ENCODE data around the gene FRY.

FRY gene

DNA sequence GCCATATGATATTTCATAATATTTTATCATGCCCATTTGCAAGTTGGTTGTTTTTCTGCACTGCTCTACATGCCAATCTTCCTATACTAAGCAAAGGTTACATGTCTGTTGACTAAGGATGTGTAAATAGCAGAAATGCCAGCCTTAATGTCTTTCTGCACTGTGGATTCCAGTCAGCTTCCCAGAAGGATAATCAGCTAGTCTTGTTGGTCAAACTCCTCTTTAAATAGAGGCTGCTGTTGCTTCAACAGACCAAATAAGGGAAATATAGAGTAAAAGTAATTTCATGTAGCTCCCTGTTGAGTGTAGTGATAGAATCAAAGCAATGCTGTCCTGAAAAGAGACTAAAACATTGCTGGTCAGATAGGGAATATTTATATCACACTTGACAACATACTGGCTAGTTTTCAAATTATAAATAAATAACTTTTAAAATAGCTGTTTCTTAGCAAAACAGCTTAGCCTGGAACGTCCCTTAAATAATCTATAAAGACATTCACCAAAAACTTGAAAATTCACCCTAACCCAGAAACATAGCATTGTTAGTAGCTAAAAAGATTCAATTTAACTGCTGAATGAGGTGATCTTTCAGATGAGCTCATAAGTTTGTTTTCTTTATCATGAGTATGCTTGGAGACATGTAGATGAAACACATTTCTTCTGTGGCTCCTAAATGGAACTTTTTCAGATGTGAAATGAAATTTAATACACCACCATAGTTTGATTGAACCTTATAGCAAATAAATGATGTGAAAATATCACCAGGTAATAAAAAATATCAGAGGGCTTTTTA, 56.6 kb downstream of the FRY start:
- Histone ChIP-seq H3K27me3 (ENCODE audit: control insufficient read depth in 5 of 5, insufficient read depth in 4 of 5, low read length in 5 of 5) (no peaks in the 10 kb centered on the region), H3K9ac (ENCODE audit: low read length in 5 of 5) (no peak overlapping the region), H3K4me3 (ENCODE audit: low read depth in 1 of 5, low read length in 5 of 5) (no peak overlapping the region), H3K9me3 (ENCODE audit: control insufficient read depth in 5 of 5, low read length in 5 of 5) (no peaks in the 10 kb centered on the region), H3K4me1 (ENCODE audit: control insufficient read depth in 5 of 5, insufficient read depth in 5 of 5, low read length in 5 of 5) (no peaks in the 10 kb centered on the region), H3K36me3 (ENCODE audit: control insufficient read depth in 5 of 5, insufficient read depth in 5 of 5, low read length in 5 of 5) (peaks cover 0 to 6% (median 0%) of the 10 kb centered on the region in 5 donors), H3K27ac (ENCODE audit: low read depth, low read length) (no peak overlapping the region)

DNA sequence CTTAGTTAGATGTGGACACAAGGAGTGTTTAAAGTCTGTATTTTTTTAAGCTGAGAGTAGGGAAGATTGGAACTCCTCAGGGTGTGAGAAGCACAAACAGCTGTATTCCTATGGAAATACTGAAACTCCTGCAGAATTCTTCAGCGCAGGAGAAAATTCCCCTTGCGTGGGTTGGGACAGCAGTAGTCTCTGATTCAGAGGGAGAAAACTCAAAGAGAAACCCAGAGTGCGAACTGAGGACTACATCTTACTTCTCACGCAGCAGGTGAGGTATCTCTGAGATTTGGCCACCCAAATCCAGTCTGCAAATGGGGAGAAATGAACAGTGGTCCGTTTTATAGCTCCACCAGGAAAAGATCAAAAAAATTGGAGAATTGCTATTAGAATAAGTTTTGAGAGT, 60.9 kb downstream of the FRY start:
- no peak overlapping the region for H3K9ac ChIP-seq (ENCODE audit: low read length in 5 of 5)
- H3K4me1 ChIP-seq (ENCODE audit: control insufficient read depth in 5 of 5, insufficient read depth in 5 of 5, low read length in 5 of 5): no peaks in the 10 kb centered on the region
- H3K4me3 ChIP-seq (ENCODE audit: low read depth in 1 of 5, low read length in 5 of 5): no peak overlapping the region
- no peaks in the 10 kb centered on the region for H3K36me3 ChIP-seq (ENCODE audit: control insufficient read depth in 5 of 5, insufficient read depth in 5 of 5, low read length in 5 of 5)
- no peak overlapping the region for H3K27ac ChIP-seq (ENCODE audit: low read depth, low read length)
- no peaks in the 10 kb centered on the region for H3K27me3 ChIP-seq (ENCODE audit: control insufficient read depth in 5 of 5, insufficient read depth in 4 of 5, low read length in 5 of 5)
- H3K9me3 ChIP-seq (ENCODE audit: control insufficient read depth in 5 of 5, low read length in 5 of 5): no peaks in the 10 kb centered on the region

DNA sequence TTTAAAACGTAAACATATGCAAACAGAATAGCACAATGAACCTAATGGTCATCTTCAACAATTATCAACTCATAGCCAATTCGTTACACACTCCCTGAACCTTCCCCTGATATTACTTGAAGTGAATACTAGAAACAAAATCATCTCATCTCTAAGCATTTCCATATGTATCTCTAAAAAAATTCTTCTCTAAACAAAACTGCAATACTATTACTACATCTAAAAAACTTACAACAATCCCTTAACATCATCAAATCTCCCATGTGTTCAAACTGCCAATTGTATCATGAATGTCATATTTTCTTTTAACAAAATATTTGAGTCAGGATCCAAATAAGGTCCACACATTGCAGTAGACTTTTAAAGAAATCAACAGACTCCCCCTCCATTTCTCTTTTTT, 61.4 kb downstream of the FRY start:
- H3K4me3 ChIP-seq (ENCODE audit: low read depth in 1 of 5, low read length in 5 of 5): no peak overlapping the region
- no peak overlapping the region for H3K27ac ChIP-seq (ENCODE audit: low read depth, low read length)
- no peaks in the 10 kb centered on the region for H3K4me1 ChIP-seq (ENCODE audit: control insufficient read depth in 5 of 5, insufficient read depth in 5 of 5, low read length in 5 of 5)

GRCh38 chr13:32098272-32098671, 66.7 kb downstream of the FRY start:
- Histone ChIP-seq H3K9me3 (ENCODE audit: control insufficient read depth in 5 of 5, low read length in 5 of 5) (no peaks in the 10 kb centered on the region), H3K36me3 (ENCODE audit: control insufficient read depth in 5 of 5, insufficient read depth in 5 of 5, low read length in 5 of 5) (peaks cover 5 to 7% (median 6%) of the 10 kb centered on the region in 5 donors), H3K4me3 (ENCODE audit: low read depth in 1 of 5, low read length in 5 of 5) (no peak overlapping the region), H3K27ac (ENCODE audit: low read depth, low read length) (no peak overlapping the region), H3K4me1 (ENCODE audit: control insufficient read depth in 5 of 5, insufficient read depth in 5 of 5, low read length in 5 of 5) (no peaks in the 10 kb centered on the region), H3K27me3 (ENCODE audit: control insufficient read depth in 5 of 5, insufficient read depth in 4 of 5, low read length in 5 of 5) (no peaks in the 10 kb centered on the region), H3K9ac (ENCODE audit: low read length in 5 of 5) (no peak overlapping the region)

More for the DNA sequence above, 61.4 kb downstream of the FRY start:
- H3K9ac ChIP-seq (ENCODE audit: low read length in 5 of 5): no peak overlapping the region
- no peaks in the 10 kb centered on the region for H3K9me3 ChIP-seq (ENCODE audit: control insufficient read depth in 5 of 5, low read length in 5 of 5)
- no peaks in the 10 kb centered on the region for H3K36me3 ChIP-seq (ENCODE audit: control insufficient read depth in 5 of 5, insufficient read depth in 5 of 5, low read length in 5 of 5)
- H3K27me3 ChIP-seq (ENCODE audit: control insufficient read depth in 5 of 5, insufficient read depth in 4 of 5, low read length in 5 of 5): no peaks in the 10 kb centered on the region

DNA sequence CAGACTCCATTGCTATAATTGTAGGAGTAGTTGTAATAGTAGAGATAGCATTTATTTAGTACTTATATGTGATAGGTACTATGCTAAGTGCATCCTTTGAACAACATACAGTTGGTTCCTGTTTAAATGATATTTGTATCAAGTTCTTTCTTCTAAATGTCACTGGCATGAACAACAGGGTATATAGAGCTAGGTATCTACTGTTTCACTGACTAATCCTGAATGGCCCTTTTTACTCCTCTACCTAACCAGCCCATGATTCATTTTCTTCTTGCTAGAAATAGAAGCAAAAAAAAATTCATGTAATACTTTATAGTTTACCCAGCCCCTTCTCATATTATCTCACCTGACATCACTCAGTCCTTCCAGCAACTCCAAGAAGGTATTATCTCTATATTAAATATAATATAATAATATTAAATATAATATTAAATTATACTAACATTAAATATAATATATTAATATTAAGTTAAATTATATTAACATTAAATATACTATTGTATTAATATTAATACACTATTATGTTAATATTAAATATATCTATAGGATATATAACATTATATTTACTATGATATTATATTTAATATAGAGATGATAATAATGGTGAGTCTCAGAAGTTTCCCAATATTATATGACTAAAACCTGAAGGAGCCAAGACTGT, 74.2 kb downstream of the FRY start:
- no peak overlapping the region for H3K27ac ChIP-seq (ENCODE audit: low read depth, low read length)
- peaks cover 0 to 3% (median 0%) of the 10 kb centered on the region in 5 donors for H3K4me1 ChIP-seq (ENCODE audit: control insufficient read depth in 5 of 5, insufficient read depth in 5 of 5, low read length in 5 of 5)
- no peaks in the 10 kb centered on the region for H3K27me3 ChIP-seq (ENCODE audit: control insufficient read depth in 5 of 5, insufficient read depth in 4 of 5, low read length in 5 of 5)
- H3K9ac ChIP-seq (ENCODE audit: low read length in 5 of 5): no peak overlapping the region
- H3K36me3 ChIP-seq (ENCODE audit: control insufficient read depth in 5 of 5, insufficient read depth in 5 of 5, low read length in 5 of 5): peaks cover 5 to 9% (median 7%) of the 10 kb centered on the region in 5 donors
- no peaks in the 10 kb centered on the region for H3K9me3 ChIP-seq (ENCODE audit: control insufficient read depth in 5 of 5, low read length in 5 of 5)
- H3K4me3 ChIP-seq (ENCODE audit: low read depth in 1 of 5, low read length in 5 of 5): no peak overlapping the region

- Histone ChIP-seq H3K27me3 (ENCODE audit: control insufficient read depth in 5 of 5, insufficient read depth in 4 of 5, low read length in 5 of 5) (no peaks in the 10 kb centered on the region), H3K9ac (ENCODE audit: low read length in 5 of 5) (no peak overlapping the region), H3K9me3 (ENCODE audit: control insufficient read depth in 5 of 5, low read length in 5 of 5) (no peaks in the 10 kb centered on the region), H3K4me1 (ENCODE audit: control insufficient read depth in 5 of 5, insufficient read depth in 5 of 5, low read length in 5 of 5) (peaks cover 0 to 3% (median 0%) of the 10 kb centered on the region in 5 donors), H3K27ac (ENCODE audit: low read depth, low read length) (no peak overlapping the region), H3K4me3 (ENCODE audit: low read depth in 1 of 5, low read length in 5 of 5) (no peak overlapping the region), H3K36me3 (ENCODE audit: control insufficient read depth in 5 of 5, insufficient read depth in 5 of 5, low read length in 5 of 5) (peaks cover 0 to 9% (median 6%) of the 10 kb centered on the region in 5 donors)
Measured at GRCh38 chr13:32107474-32107873, 75.9 kb downstream of the FRY start.

- H3K36me3 ChIP-seq (ENCODE audit: control insufficient read depth in 5 of 5, insufficient read depth in 5 of 5, low read length in 5 of 5): peaks cover 0 to 5% (median 2%) of the 10 kb centered on the region in 5 donors
- no peak overlapping the region for H3K27ac ChIP-seq (ENCODE audit: low read depth, low read length)
- no peaks in the 10 kb centered on the region for H3K9me3 ChIP-seq (ENCODE audit: control insufficient read depth in 5 of 5, low read length in 5 of 5)
- H3K4me3 ChIP-seq (ENCODE audit: low read depth in 1 of 5, low read length in 5 of 5): no peak overlapping the region
- H3K4me1 ChIP-seq (ENCODE audit: control insufficient read depth in 5 of 5, insufficient read depth in 5 of 5, low read length in 5 of 5): peaks cover 0 to 3% (median 0%) of the 10 kb centered on the region in 5 donors
- no peaks in the 10 kb centered on the region for H3K27me3 ChIP-seq (ENCODE audit: control insufficient read depth in 5 of 5, insufficient read depth in 4 of 5, low read length in 5 of 5)
- H3K9ac ChIP-seq (ENCODE audit: low read length in 5 of 5): no peak overlapping the region
Measured at GRCh38 chr13:32107973-32108372, 76.4 kb downstream of the FRY start.

DNA sequence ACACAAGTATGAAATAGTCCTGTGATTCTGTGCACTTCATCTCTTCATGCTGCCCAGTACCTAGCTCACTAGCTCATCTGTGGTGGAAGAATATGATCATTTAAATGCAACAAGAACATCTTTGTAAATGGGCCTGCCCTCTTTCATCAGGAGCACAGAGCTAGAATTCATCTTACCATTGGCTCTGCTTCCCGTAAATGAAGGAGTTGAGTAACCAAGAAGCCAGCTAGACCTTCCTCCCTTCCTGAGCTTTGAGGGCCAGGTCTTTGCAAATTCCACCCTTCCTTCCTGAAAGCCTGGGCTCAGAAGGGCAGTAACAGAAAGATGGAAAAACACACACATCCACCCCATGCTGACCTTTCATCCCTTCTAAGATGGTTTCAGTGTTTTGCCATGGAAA, 82.0 kb downstream of the FRY start:
- no peak overlapping the region for H3K4me3 ChIP-seq (ENCODE audit: low read depth in 1 of 5, low read length in 5 of 5)
- H3K9me3 ChIP-seq (ENCODE audit: control insufficient read depth in 5 of 5, low read length in 5 of 5): no peaks in the 10 kb centered on the region
- no peaks in the 10 kb centered on the region for H3K27me3 ChIP-seq (ENCODE audit: control insufficient read depth in 5 of 5, insufficient read depth in 4 of 5, low read length in 5 of 5)
- H3K27ac ChIP-seq (ENCODE audit: low read depth, low read length): no peak overlapping the region
- H3K9ac ChIP-seq (ENCODE audit: low read length in 5 of 5): no peak overlapping the region
- H3K36me3 ChIP-seq (ENCODE audit: control insufficient read depth in 5 of 5, insufficient read depth in 5 of 5, low read length in 5 of 5): peaks cover 0 to 3% (median 0%) of the 10 kb centered on the region in 5 donors
- H3K4me1 ChIP-seq (ENCODE audit: control insufficient read depth in 5 of 5, insufficient read depth in 5 of 5, low read length in 5 of 5): peaks cover 0 to 12% (median 6%) of the 10 kb centered on the region in 5 donors

- Histone ChIP-seq H3K9ac (ENCODE audit: low read length in 5 of 5) (no peak overlapping the region), H3K4me1 (ENCODE audit: control insufficient read depth in 5 of 5, insufficient read depth in 5 of 5, low read length in 5 of 5) (peaks cover 0 to 12% (median 6%) of the 10 kb centered on the region in 5 donors), H3K36me3 (ENCODE audit: control insufficient read depth in 5 of 5, insufficient read depth in 5 of 5, low read length in 5 of 5) (peaks cover 0 to 3% (median 0%) of the 10 kb centered on the region in 5 donors), H3K27me3 (ENCODE audit: control insufficient read depth in 5 of 5, insufficient read depth in 4 of 5, low read length in 5 of 5) (no peaks in the 10 kb centered on the region), H3K4me3 (ENCODE audit: low read depth in 1 of 5, low read length in 5 of 5) (no peak overlapping the region), H3K9me3 (ENCODE audit: control insufficient read depth in 5 of 5, low read length in 5 of 5) (no peaks in the 10 kb centered on the region), H3K27ac (ENCODE audit: low read depth, low read length) (peak overlapping the region; percentile 14)
Measured at GRCh38 chr13:32114284-32114950, 82.8 kb downstream of the FRY start.

DNA sequence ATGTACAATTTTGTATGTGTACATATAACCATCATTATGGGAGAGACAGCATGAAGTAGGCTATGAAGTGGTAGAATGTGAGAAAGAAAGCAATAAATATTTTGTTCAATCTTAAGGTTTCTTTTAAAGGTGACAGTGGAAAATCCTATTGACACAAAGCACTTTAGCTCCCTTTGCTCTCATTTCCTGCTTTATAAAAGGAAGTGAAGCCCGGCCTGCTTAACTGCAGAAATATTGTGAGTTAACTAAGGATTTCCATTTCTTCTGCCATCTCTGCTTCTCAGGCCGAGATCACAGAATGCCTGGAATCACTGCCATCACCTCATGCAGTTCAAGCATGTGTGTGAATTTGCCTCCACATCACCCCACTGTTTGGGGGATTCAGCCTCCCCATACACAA, 83.5 kb downstream of the FRY start:
- Histone ChIP-seq H3K9ac (ENCODE audit: low read length in 5 of 5) (no peak overlapping the region), H3K4me1 (ENCODE audit: control insufficient read depth in 5 of 5, insufficient read depth in 5 of 5, low read length in 5 of 5) (peaks cover 0 to 12% (median 6%) of the 10 kb centered on the region in 5 donors), H3K4me3 (ENCODE audit: low read depth in 1 of 5, low read length in 5 of 5) (no peak overlapping the region), H3K36me3 (ENCODE audit: control insufficient read depth in 5 of 5, insufficient read depth in 5 of 5, low read length in 5 of 5) (peaks cover 0 to 3% (median 0%) of the 10 kb centered on the region in 5 donors), H3K27ac (ENCODE audit: low read depth, low read length) (peak overlapping the region; percentile 14), H3K27me3 (ENCODE audit: control insufficient read depth in 5 of 5, insufficient read depth in 4 of 5, low read length in 5 of 5) (no peaks in the 10 kb centered on the region), H3K9me3 (ENCODE audit: control insufficient read depth in 5 of 5, low read length in 5 of 5) (no peaks in the 10 kb centered on the region)

Measured in subcutaneous abdominal adipose tissue (tissue), 5 donors.